ENCODE results near the gene GRIPAP1.

GRIPAP1 gene, protein sequence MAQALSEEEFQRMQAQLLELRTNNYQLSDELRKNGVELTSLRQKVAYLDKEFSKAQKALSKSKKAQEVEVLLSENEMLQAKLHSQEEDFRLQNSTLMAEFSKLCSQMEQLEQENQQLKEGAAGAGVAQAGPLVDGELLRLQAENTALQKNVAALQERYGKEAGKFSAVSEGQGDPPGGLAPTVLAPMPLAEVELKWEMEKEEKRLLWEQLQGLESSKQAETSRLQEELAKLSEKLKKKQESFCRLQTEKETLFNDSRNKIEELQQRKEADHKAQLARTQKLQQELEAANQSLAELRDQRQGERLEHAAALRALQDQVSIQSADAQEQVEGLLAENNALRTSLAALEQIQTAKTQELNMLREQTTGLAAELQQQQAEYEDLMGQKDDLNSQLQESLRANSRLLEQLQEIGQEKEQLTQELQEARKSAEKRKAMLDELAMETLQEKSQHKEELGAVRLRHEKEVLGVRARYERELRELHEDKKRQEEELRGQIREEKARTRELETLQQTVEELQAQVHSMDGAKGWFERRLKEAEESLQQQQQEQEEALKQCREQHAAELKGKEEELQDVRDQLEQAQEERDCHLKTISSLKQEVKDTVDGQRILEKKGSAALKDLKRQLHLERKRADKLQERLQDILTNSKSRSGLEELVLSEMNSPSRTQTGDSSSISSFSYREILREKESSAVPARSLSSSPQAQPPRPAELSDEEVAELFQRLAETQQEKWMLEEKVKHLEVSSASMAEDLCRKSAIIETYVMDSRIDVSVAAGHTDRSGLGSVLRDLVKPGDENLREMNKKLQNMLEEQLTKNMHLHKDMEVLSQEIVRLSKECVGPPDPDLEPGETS

GRCh38 chrX:49002091-49002935 is at the start of gene GRIPAP1:
TSS of gene GRIPAP1 (minus strand) at chrX:49002264. CDS start at chrX:49002229, 35 bp downstream.
- DNase-seq (ENCODE audit: extremely low spot score) = peak; percentile 85
- ChIA-PET CTCF (interaction anchor here (0.6 to 1.4 kb wide), 2 partner anchors 30 to 75 kb away, joined by 3 read pairs; partner anchors contain the start of gene KCND1), POLR2A (interaction anchor here (0.6 to 2.0 kb wide), 6 partner anchors 11 to 165 kb away, joined by 3 to 19 read pairs (median 4); partner anchors contain the start of gene TFE3)
- TF ChIP-seq ELF4 (IDR thresholded peaks at IDR 0.05) (no peak), FOXA1 (IDR thresholded peaks at IDR 0.05) (no peak), BHLHE40 (IDR thresholded peaks at IDR 0.05; ENCODE audit: borderline replicate concordance) (peak; percentile 83), SUZ12 (IDR thresholded peaks at IDR 0.05) (no peak), SP1 (IDR thresholded peaks at IDR 0.05) (no peak), NFRKB (IDR thresholded peaks at IDR 0.05) (no peak), ARNT (IDR thresholded peaks at IDR 0.05) (no peak), FOXK2 (IDR thresholded peaks at IDR 0.05) (no peak), FOXM1 (IDR thresholded peaks at IDR 0.05; ENCODE audit: borderline replicate concordance) (peak; percentile 83; the same call in 1 of the 2 replicates), L3MBTL2 (conservative IDR thresholded peaks at IDR 0.05) (no peak), HDGF (IDR thresholded peaks at IDR 0.05; ENCODE audit: borderline replicate concordance) (no peak), TARDBP (IDR thresholded peaks at IDR 0.05) (no peak), LEF1 (IDR thresholded peaks at IDR 0.05; ENCODE audit: borderline replicate concordance) (no peak), CTBP1 (IDR thresholded peaks at IDR 0.05; ENCODE audit: borderline replicate concordance) (no peak), ZNF384 (IDR thresholded peaks at IDR 0.05) (peak; percentile 39; the same call in 1 of the 2 replicates)
- TF ChIP-seq, protein P1, sequence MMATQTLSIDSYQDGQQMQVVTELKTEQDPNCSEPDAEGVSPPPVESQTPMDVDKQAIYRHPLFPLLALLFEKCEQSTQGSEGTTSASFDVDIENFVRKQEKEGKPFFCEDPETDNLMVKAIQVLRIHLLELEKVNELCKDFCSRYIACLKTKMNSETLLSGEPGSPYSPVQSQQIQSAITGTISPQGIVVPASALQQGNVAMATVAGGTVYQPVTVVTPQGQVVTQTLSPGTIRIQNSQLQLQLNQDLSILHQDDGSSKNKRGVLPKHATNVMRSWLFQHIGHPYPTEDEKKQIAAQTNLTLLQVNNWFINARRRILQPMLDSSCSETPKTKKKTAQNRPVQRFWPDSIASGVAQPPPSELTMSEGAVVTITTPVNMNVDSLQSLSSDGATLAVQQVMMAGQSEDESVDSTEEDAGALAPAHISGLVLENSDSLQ (IDR thresholded peaks at IDR 0.05) = peak; percentile 23; the same call in 1 of the 2 replicates

- CTCF ChIA-PET = interaction anchor here (0.7 to 1.2 kb wide), 3 partner anchors 9 to 52 kb away, joined by 3 to 4 read pairs (median 3); no protein-coding TSS in a partner anchor
- POLR2A ChIA-PET = interaction anchor here (1.2 to 3.7 kb wide), 3 partner anchors 9 to 82 kb away, joined by 3 to 19 read pairs (median 12); partner anchors contain the start of gene GRIPAP1
- DNase-seq (ENCODE audit: extremely low spot score) = no peak
- TF ChIP-seq ARNT (IDR thresholded peaks at IDR 0.05) = no peak
Observed at GRCh38 chrX:49043987-49044281, 41.9 kb upstream of the GRIPAP1 start.

DNA sequence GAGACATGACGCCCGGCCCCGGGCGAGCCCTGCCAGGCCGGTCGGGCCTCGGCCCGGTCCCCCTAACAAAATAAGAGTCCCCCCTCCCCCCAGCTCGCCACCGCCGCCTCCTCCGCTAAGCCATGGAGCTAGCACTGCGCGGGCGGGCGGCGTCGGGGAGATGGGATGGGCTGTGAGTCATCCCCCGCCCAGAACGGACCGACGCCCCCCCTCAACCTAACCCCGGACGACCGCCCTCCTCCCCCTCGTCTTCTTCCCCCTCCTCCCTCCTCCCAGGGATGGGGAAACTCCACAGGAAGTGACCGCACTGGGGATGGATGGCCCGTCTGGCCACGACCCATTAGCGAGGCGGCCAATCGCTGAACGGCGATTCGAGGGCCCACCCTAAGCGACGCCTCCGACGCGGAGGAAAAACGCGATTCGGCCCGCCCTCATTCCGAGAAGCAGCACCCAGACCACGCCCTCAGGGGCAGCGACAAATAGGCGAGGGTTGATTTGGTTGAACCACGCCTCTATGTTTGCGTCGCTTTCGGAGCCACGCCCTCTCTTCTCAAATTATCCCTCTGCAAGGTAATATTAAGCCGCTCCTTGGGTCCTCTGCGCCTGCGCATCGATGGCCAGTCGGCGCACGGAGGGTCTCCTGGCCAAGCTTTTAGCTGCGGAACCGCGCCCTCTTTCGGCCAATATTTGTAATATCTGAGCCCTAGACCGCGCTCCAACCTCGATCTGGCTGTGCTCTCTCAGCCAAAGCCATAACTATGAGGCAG is 41.3 kb upstream of the GRIPAP1 start, which contains the start of gene TFE3:
TFE3 (minus strand) TSS at position 138 of the 767 bp plus-strand sequence; CDS start at position 7, 131 bp downstream.
- POLR2A ChIA-PET = interaction anchor here (0.8 to 3.7 kb wide), 7 partner anchors 10 to 306 kb away, joined by 3 to 19 read pairs (median 6); partner anchors contain the start of genes GRIPAP1 and OTUD5
- TF ChIP-seq, protein P1 (IDR thresholded peaks at IDR 0.05) = peak; percentile 77
- TF ChIP-seq FOXK2 (IDR thresholded peaks at IDR 0.05) (no peak), FOXA1 (IDR thresholded peaks at IDR 0.05) (no peak)
- peak; percentile 89 for DNase-seq (ENCODE audit: extremely low spot score)

DNA sequence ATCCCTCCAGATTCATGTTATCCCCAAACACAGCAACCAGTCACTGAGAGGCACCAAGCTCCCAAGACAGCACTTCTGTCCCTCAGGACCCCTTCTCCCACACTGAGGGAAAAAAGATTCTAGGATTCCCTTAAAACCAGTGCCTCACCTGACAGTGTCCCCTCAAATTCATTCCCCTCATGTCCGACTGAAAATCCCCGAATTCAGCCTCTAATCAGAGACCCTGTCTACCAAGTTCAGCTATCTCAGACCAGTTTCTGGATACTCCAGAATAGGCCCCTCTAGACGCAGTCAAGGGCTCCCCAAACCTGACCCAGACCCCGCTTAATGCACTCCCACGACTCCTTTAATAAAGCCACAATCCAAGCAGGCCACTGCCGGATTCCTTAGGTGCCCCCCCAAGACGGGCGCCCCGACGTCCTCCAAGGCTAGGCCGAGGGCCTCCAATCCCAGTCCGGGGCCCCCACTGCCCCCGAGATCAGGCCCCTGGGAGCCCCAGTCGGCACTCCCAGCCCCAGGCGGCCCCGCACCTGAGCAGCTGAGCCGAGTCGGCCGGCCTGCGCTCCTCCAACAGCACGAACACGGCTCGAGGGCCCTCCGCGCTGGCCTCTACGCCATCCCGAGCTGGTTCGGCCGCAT is 40.6 kb upstream of the GRIPAP1 start:
- POLR2A ChIA-PET = interaction anchor here (0.6 to 3.7 kb wide), 10 partner anchors 10 to 305 kb away, joined by 3 to 19 read pairs (median 4); partner anchors contain the start of genes GRIPAP1, OTUD5, PQBP1 and TIMM17B
- TF ChIP-seq L3MBTL2 (conservative IDR thresholded peaks at IDR 0.05) (no peak), SP1 (IDR thresholded peaks at IDR 0.05) (no peak), LEF1 (IDR thresholded peaks at IDR 0.05; ENCODE audit: borderline replicate concordance) (no peak), NFRKB (IDR thresholded peaks at IDR 0.05) (no peak), FOXA1 (IDR thresholded peaks at IDR 0.05) (no peak), CTBP1 (IDR thresholded peaks at IDR 0.05; ENCODE audit: borderline replicate concordance) (no peak), SUZ12 (IDR thresholded peaks at IDR 0.05) (no peak), ARNT (IDR thresholded peaks at IDR 0.05) (no peak), BHLHE40 (IDR thresholded peaks at IDR 0.05; ENCODE audit: borderline replicate concordance) (no peak), FOXK2 (IDR thresholded peaks at IDR 0.05) (no peak), ELF4 (IDR thresholded peaks at IDR 0.05) (no peak), FOXM1 (IDR thresholded peaks at IDR 0.05; ENCODE audit: borderline replicate concordance) (no peak)
- TF ChIP-seq, protein P1 (IDR thresholded peaks at IDR 0.05) = no peak
- DNase-seq (ENCODE audit: extremely low spot score) = peak; percentile 28
- CTCF ChIA-PET = interaction anchor here (0.6 to 0.7 kb wide), 2 partner anchors 70 to 412 kb away, joined by 3 to 5 read pairs; partner anchors contain the start of gene KCND1

More for the DNA sequence above, 41.3 kb upstream of the GRIPAP1 start, which contains the start of gene TFE3:
- CTCF ChIA-PET = interaction anchor here (0.7 to 1.2 kb wide), 3 partner anchors 9 to 71 kb away, joined by 3 to 4 read pairs (median 3); partner anchors contain the start of gene KCND1

Data from HEK293T (cell line).